Transverse colon (tissue), 4 donors: Measurements from ENCODE around the gene TSPOAP1. TPM values are rescaled to one million over a fixed set of nuclear protein-coding genes. Genes with fewer than 3 reads are reported as not detected.

Experiments used
- DNase-seq: peaks from one replicate; pipeline ENCODE4 v3.0.0-alpha.2; 2019
- H3K27ac ChIP-seq, 4 donors: fragments of 200-600 bp; sonication (generic); 2 replicates each; pipeline ENCODE4 v1.5.1; 2016 to 2018; ENCODE audit warnings: inconsistent platforms in 4 of 4
- H3K27me3 ChIP-seq: fragments of 200-600 bp; sonication (generic); 2 replicates; pipeline ENCODE4 v1.5.1; 2017; ENCODE audit warnings: inconsistent platforms
- H3K36me3 ChIP-seq, 4 donors: fragments of 200-600 bp; sonication (generic); 2 replicates each; pipeline ENCODE4 v1.5.1; 2017 to 2019; ENCODE audit warnings: inconsistent platforms in 4 of 4
- H3K4me1 ChIP-seq, 4 donors: fragments of 200-600 bp; sonication (generic); 2 replicates each; pipeline ENCODE4 v1.5.1; 2017 to 2020; ENCODE audit warnings: inconsistent platforms in 4 of 4
- H3K4me3 ChIP-seq, 4 donors: fragments of 200-600 bp; sonication (generic); 1 replicate in 1 of 4; 2 replicates in 3 of 4; pipeline versions ENCODE4 v1.5.1 to v1.6.1; 2017 to 2019; ENCODE audit warnings: inconsistent platforms in 4 of 4
- H3K9me3 ChIP-seq, 2 donors: fragments of 200-600 bp; sonication (generic); 2 replicates each; pipeline ENCODE4 v1.5.1; 2017 to 2019; ENCODE audit warnings: inconsistent platforms in 2 of 2
- EP300 ChIP-seq: sonication (generic); formaldehyde crosslinking; IDR thresholded peaks from one replicate; pipeline ENCODE4 v1.6.1; 2017; ENCODE audit warnings: antibody characterized with exemption, low read depth
- POLR2A ChIP-seq: fragments of 450-650 bp; IDR thresholded peaks from one replicate; pipeline ENCODE4 v1.6.1; 2016; ENCODE audit warnings: antibody characterized with exemption, mild to moderate bottlenecking, moderate library complexity
- POLR2AphosphoS5 ChIP-seq, 3 donors: sonication (generic); formaldehyde crosslinking; IDR thresholded peaks; one replicate each; pipeline ENCODE4 v1.6.1; 2016; ENCODE audit warnings: antibody characterized with exemption in 3 of 3
- WGBS, 2 donors: methylation state at CpG; one replicate each; pipeline ENCODE4 v1.1.5; 2018; ENCODE audit warnings: low coverage in 1 of 2; 5-methylcytosine and 5-hydroxymethylcytosine counted together
- in situ Hi-C, 4 donors: fragments of 200-750 bp; cut with MboI; loops; one replicate each; pipeline versions ENCODE4 v1.15.0 to v1.15.1; 2017; ENCODE audit warnings: low sequenced_read_pairs in 3 of 4, low pct_ligation_motif_present in 1 of 4, low pct_unique_long_range_greater_than_20kb in 1 of 4
- intact Hi-C: fragments of 100-400 bp; cut with DNase I; formaldehyde crosslinking; loops from one replicate; pipeline ENCODE4 v1.15.1; 2023; ENCODE audit warnings: low total_unique reads
- total RNA-seq, 4 donors: library from RNA; depleted of rRNA; stranded (reverse); fragments of >200 nt; gene quantifications; one replicate each; pipeline ENCODE4 v1.1.0, GENCODE V29; 2016
- TF ChIP-seq, protein P1 (sequence below), 5 experiments: fragments of 200-600 bp in 3 of 5; fragments of 450-650 bp in 2 of 5; sonication (generic) in 3 of 5; IDR thresholded peaks; 1 replicate in 2 of 5; 2 replicates in 3 of 5; pipeline ENCODE4 v1.5.1; 2016 to 2017; ENCODE audit warnings: antibody characterized with exemption in 5 of 5, inconsistent platforms in 3 of 5, mild to moderate bottlenecking in 2 of 5, moderate library complexity in 1 of 5

Gene TSPOAP1
- total RNA-seq, 4 donors from 2014 or later = 4.4 to 21.7 (median 9.4) TPM

DNA sequence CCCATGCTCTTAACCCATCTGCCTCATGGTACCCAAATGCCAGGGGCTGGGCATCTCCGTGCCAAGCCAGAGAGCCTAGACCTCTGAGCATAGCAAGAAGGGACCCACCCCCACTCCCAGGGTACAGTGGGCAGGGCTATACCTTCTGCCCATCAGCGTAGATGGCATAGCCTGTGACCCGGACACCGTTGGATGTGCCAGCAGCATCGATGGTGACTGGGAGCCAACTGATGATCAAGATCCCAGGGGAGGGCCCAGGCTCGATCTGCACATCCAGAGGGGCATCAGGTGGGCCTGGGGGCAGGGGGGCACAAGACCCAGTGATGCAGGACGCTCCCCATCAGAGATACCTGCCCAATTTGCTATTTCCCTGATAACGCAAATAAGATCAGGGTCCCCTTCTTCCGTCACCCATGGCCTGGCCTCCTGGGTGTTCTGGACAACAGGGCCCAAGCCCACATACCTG lies 17.1 kb downstream of the TSPOAP1 start:
- whole genome bisulfite sequencing, 2 donors = 89% methylated on average over 8 of the region's 9 CpGs; no CpG with 5 or more reads in 1 of the 2 donors
- DNase-seq = no peak

DNA sequence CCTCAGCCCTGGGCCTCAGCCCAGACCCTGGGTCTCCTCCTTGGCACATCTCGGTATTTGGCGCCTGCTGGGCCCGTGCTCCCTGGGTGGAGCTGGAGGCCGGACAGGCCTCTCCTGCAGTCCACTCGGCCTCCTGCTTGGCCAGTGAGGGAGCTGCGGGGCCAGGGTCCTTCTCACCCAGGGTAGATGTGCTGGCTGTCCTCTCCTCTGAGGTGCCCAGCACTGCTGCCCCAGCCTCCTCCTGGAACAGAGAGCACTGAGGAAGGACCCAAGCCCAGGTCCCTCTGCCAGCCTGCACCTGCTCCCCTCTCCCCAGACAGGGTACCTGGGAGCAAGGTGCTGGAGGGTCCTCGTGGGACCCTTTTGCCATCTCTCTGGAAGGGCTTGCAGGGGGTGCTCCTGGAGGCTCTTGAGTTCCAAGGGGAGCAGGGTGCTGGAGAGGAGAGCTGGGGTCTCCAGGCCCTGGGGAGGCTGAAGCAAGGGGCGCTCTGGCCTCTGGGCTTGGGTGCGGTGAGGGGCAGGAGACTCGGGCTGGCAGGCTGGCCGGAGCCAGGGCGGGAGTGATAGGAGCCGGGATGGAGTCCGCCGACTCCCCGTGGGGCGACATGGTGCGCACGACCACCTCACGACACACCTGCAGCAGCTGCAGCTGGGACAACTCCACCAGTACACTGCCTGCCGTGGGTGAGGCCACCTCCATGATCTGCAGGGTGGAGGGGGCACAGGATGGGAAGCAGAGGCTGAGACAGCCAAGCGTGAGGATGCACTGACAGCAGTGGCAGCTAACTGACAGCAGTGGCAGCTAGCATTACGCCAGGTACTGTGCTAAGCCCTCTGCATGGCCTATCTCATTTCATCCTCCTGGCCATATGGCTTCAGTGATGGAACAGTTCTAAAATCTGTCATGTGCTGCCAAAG lies 17.8 kb downstream of the TSPOAP1 start:
- no peak for DNase-seq
- Histone ChIP-seq H3K36me3 (no peaks in the 10 kb centered on the region), H3K4me1 (no peaks in the 10 kb centered on the region), H3K27me3 (no peaks in the 10 kb centered on the region), H3K27ac (no peak overlapping the region), H3K4me3 (no peak overlapping the region), H3K9me3 (no peaks in the 10 kb centered on the region)
- intact Hi-C loops = no loop called here
- WGBS, 2 donors = 89% methylated on average over 23 of the region's 23 CpGs; no CpG with 5 or more reads in 1 of the 2 donors
- in situ Hi-C loops = loop anchor here in 2 of 4 donors (10.0 kb wide), 2 partner anchors 104 to 134 kb away; partner anchors contain the start of gene RNF43 (in 1 of the 2)
- TF ChIP-seq EP300 (no peak), POLR2AphosphoS5 (IDR thresholded peaks at IDR 0.05) (no peak), POLR2A (no peak)
- TF ChIP-seq, protein P1, sequence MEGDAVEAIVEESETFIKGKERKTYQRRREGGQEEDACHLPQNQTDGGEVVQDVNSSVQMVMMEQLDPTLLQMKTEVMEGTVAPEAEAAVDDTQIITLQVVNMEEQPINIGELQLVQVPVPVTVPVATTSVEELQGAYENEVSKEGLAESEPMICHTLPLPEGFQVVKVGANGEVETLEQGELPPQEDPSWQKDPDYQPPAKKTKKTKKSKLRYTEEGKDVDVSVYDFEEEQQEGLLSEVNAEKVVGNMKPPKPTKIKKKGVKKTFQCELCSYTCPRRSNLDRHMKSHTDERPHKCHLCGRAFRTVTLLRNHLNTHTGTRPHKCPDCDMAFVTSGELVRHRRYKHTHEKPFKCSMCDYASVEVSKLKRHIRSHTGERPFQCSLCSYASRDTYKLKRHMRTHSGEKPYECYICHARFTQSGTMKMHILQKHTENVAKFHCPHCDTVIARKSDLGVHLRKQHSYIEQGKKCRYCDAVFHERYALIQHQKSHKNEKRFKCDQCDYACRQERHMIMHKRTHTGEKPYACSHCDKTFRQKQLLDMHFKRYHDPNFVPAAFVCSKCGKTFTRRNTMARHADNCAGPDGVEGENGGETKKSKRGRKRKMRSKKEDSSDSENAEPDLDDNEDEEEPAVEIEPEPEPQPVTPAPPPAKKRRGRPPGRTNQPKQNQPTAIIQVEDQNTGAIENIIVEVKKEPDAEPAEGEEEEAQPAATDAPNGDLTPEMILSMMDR (IDR thresholded peaks at IDR 0.05) = no peak

More for the DNA sequence above, 17.1 kb downstream of the TSPOAP1 start:
- no peak for TF ChIP-seq POLR2A
- Histone ChIP-seq H3K9me3 (no peaks in the 10 kb centered on the region), H3K27me3 (no peaks in the 10 kb centered on the region), H3K4me1 (no peaks in the 10 kb centered on the region), H3K4me3 (no peak overlapping the region), H3K27ac (no peak overlapping the region), H3K36me3 (no peaks in the 10 kb centered on the region)
- in situ Hi-C loops (loop anchor here in 2 of 4 donors (10.0 kb wide), 2 partner anchors 103 to 133 kb away; partner anchors contain the start of gene RNF43 (in 1 of the 2)), intact Hi-C loops (no loop called here)

DNA sequence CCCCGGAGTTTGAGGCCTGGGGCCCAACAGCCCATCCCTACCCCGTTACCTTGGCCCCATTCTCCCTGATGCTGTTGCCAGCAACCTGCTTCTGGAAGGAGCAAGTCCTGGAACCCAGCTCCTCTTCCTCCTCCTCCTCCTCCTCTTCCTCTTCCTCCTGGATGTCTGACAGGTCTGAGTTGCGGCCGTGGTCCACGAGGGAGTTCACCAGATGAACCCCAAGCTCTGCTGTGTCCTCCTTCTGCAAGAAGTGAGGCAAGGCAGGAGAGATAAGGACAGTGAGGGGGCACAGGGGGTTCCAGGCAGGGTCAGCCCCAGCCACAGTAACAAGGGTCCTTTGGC lies 18.7 kb downstream of the TSPOAP1 start:
- H3K9me3 ChIP-seq = no peaks in the 10 kb centered on the region
- TF ChIP-seq, protein P1 (IDR thresholded peaks at IDR 0.05) = no peak
- no peak for TF ChIP-seq POLR2AphosphoS5 (IDR thresholded peaks at IDR 0.05)
- no peak overlapping the region for H3K4me3 ChIP-seq
- DNase-seq = no peak
- H3K4me1 ChIP-seq = no peaks in the 10 kb centered on the region
- intact Hi-C loops = no loop called here
- 85% methylated on average over 5 of the region's 5 CpGs; no CpG with 5 or more reads in 1 of the 2 donors for WGBS, 2 donors
- no peak overlapping the region for H3K27ac ChIP-seq
- H3K36me3 ChIP-seq = no peaks in the 10 kb centered on the region
- in situ Hi-C loops = loop anchor here in 2 of 4 donors (10.0 kb wide), 2 partner anchors 105 to 135 kb away; partner anchors contain the start of gene RNF43 (in 1 of the 2)
- no peaks in the 10 kb centered on the region for H3K27me3 ChIP-seq

DNA sequence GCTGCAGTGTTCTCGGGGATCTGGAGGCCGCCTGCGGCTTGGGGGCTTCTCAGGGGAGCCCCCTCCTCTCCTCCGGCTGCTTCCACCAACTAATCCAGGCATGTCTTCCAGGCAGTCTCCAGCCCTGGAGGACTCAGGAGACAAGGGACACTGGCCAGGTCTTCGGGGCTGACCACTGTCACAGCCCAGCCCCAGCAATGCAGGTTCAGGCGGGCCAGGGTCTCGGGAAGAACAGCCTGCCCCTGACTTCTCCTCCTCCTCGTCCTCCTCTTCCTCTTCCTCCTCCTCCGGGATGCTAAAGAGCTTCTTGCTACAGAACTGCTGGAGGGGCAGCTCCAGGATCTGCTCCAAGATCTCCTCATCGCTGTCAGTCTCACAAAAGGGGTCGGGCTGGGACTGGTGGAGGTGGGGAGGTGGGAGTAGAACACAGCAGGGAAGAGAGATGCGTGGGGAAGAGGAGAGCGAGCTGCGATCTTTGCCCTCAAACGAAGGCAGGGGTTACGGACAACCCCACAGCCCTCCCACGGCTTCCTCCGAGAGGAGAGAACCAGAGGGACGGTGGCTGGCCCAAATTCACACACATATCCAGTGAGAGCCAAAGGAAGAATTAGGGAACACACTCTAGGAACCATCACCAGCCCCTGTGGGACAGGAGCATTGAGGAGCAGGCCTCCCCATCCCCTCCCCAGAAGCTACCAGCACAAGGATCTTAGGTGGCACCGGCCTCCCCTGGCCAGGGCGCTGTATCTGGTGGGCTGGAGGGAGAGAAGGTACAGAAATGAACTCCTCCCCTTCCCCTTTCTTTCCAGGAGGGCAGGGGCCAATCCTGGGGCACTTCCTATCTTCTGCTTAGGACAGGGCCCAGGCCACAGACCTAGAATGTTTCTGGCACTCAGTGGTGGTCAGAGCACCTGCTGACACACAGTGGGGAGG lies 19.3 kb downstream of the TSPOAP1 start:
- H3K9me3 ChIP-seq = no peaks in the 10 kb centered on the region
- no peak overlapping the region for H3K4me3 ChIP-seq
- H3K36me3 ChIP-seq = no peaks in the 10 kb centered on the region
- in situ Hi-C loops (no loop called here), intact Hi-C loops (no loop called here)
- no peaks in the 10 kb centered on the region for H3K27me3 ChIP-seq
- no peaks in the 10 kb centered on the region for H3K4me1 ChIP-seq
- DNase-seq = no peak
- no peak for TF ChIP-seq POLR2A
- H3K27ac ChIP-seq = no peak overlapping the region
- 84 to 88% methylated on average over 5 to 20 of the region's 21 CpGs for WGBS, 2 donors
